Measurements from ENCODE around the gene GRID1.

GRCh38 chr10:85983051-85983450 lies 383.5 kb downstream of the GRID1 start:
- TF ChIP-seq CTCF (IDR thresholded peaks at IDR 0.05): no peak
- no peak for TF ChIP-seq POLR2A (IDR thresholded peaks at IDR 0.05)

Measured in thyroid gland (tissue), 4 donors.